ENCODE data around the gene GPR153. TPM values are rescaled to one million over a fixed set of nuclear protein-coding genes. Genes with fewer than 3 reads are reported as not detected.

The GPR153 gene
- polyA plus RNA-seq, 3 donors = 3.7 to 21.8 (median 12.3) TPM

DNA sequence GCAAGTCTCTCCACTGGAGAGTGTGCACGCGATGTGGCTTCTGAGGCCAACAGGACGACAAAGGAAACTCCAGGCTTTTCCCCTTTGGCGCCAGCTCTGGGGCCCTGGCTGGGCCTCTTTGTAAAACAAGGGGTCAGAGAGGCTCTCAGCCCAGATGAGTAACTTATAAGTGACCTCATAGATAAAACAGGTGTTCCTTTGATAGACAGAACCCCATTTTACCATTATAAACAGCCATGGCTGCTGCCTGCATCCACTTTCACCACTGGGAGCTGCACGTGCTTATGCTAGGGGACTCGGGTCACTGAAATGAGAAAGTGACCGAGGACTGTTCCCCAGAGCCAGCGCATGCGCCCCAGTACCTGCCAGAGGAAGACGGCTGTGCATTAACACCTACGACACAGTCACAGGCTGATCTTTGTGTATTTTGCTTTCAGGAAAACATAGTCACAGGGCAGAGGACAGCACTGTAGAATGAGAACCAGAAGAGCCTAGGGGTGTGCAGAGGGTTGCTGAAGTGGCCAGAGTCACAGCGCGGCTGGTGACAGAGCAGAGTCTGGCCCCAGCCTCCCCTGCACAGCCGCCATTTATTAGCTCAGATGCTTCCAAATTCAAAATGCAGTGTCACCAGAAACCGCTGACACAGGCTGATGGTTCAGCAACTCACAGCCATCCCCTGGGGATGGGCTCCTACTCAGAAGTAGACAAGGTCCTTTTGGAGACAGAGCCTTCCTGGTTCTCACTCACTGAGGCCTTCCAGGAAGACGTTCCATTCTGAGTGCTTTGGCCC lies 42.3 kb downstream of the GPR153 start:
- H3K27ac ChIP-seq (ENCODE audit: low read depth, low read length) = no peak overlapping the region
- WGBS, 3 donors = 73 to 84% (median 79%) methylated on average over 16 of the region's 16 CpGs

DNA sequence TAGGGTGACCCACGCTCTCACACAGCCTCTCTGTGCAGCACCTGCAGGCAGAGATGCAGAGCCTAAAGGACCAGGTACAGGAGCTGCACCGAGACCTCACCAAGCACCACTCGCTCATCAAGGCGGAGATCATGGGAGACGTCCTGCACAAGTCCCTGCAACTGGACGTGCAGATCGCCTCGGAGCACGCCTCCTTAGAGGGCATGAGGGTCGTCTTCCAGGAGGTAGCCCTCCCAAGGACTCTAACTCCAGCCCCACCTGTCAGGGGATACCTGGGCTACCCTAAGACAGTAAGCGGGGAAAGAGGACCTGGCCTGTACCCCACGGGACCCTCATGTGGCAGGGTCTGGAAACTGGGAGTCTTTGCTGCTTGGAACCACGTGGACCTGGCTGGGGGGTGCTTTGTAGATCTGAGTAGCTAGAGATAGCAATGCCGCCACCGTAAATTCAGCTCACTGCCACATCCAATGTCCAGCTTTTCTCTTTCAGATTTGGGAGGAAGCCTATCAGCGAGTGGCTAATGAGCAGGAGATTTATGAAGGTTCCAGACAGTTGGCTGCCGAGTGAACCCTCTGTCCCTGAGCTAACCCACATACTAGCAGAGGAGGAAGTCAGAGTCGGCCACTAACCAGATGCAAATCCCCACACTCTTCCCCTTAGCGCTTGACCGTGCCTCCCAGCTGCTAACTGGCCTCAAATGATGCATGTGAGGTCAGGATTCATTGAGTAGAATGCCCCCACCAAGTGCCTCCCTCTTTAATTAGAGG lies 48.5 kb downstream of the GPR153 start:
- WGBS, 3 donors = 73 to 85% (median 78%) methylated on average over 20 of the region's 20 CpGs
- no peak overlapping the region for H3K27ac ChIP-seq (ENCODE audit: low read depth, low read length)

DNA sequence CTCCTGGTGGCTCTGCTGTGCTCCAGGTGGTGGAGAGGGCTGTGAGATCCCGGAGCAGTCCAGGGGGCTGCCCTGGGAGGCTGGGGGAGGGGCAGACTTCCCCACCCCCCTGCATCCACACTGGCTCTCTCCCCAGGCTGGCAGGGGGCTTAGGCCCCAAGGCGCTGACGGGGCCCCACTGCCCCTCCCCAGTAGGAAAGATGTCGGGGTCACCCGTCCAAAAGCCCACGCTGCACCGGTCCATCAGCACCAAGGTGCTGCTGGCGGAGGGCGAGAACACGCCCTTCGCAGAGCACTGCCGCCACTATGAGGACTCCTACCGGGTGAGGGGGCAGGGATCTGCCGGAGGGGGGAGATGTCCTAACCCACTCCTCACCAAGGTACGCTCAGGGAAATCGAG lies 49.2 kb downstream of the GPR153 start:
- H3K27ac ChIP-seq (ENCODE audit: low read depth, low read length) = no peak overlapping the region
- WGBS, 3 donors = 88 to 94% (median 89%) methylated on average over 15 to 16 of the region's 16 CpGs

- no peak overlapping the region for H3K27ac ChIP-seq (ENCODE audit: low read depth, low read length)
- 94 to 96% (median 95%) methylated on average over 24 to 29 of the region's 29 CpGs for WGBS, 3 donors
These were observed 50.1 kb downstream of the GPR153 start for GRCh38 chr1:6210591-6211355.

- 88 to 89% (median 89%) methylated on average over 17 of the region's 17 CpGs for WGBS, 3 donors
- H3K27ac ChIP-seq (ENCODE audit: low read depth, low read length) = no peak overlapping the region
These were observed 51.0 kb downstream of the GPR153 start for GRCh38 chr1:6209661-6210580.

- no peak overlapping the region for H3K27ac ChIP-seq (ENCODE audit: low read depth, low read length)
- 6 to 14% (median 11%) methylated on average over 83 to 98 of the region's 99 CpGs for WGBS, 3 donors
These were observed 51.9 kb downstream of the GPR153 start for GRCh38 chr1:6208723-6209660.

GRCh38 chr1:6207921-6208320 lies 53.0 kb downstream of the GPR153 start:
- H3K27ac ChIP-seq (ENCODE audit: low read depth, low read length) = no peak overlapping the region
- 74 to 84% (median 83%) methylated on average over 10 of the region's 10 CpGs for WGBS, 3 donors

GRCh38 chr1:6207075-6207885 lies 53.6 kb downstream of the GPR153 start:
- no peak overlapping the region for H3K27ac ChIP-seq (ENCODE audit: low read depth, low read length)
- 71 to 88% (median 85%) methylated on average over 18 to 19 of the region's 19 CpGs for WGBS, 3 donors

DNA sequence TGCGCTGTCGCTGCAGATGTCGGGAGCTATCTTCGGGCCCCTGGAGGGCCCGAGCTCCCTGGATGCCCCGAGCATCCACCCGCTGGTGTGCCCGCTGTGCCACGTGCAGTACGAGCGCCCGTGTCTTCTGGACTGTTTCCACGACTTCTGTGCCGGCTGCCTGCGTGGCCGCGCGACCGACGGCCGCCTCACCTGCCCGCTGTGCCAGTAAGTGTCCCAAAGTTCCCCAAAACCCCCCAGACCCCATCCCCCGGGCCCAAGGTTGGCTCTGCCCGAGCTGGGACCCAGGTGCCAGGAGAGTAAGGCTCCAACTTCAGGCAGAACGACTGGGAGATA lies 54.4 kb downstream of the GPR153 start:
- 20 to 41% (median 20%) methylated on average over 24 to 25 of the region's 25 CpGs for WGBS, 3 donors
- H3K27ac ChIP-seq (ENCODE audit: low read depth, low read length) = no peak overlapping the region

GRCh38 chr1:6205849-6206519 lies 54.9 kb downstream of the GPR153 start, which contains the start of gene RNF207:
RNF207 (plus strand) TSS chr1:6206119; CDS start chr1:6206536, 417 bp downstream.
- no peak within 1 kb of the TSS for H3K27ac ChIP-seq (ENCODE audit: low read depth, low read length)
- WGBS, 3 donors = 2 to 7% (median 2%) methylated on average over 58 to 66 of the region's 66 CpGs

DNA sequence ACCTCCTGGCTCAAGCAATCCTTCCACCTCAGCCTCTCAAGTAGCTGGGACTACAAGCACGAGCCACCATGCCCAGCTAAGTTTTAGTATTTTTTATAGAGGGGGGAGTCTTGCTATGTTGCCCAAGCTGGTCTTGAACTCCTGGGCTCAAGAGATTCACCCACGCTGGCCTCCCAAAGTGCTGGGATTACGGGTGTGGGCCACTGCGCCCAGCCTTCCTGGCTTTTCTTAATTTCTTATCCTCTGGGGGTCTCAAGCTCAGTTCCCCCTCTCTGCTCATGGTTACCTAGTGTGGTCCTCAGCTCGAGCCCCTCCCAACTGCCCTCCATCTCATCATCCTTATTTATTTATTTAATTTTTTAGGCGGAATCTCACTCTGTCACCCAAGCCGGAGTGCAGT lies 58.6 kb downstream of the GPR153 start:
- 87 to 92% (median 90%) methylated on average over 7 of the region's 7 CpGs for WGBS, 3 donors
- no peak overlapping the region for H3K27ac ChIP-seq (ENCODE audit: low read depth, low read length)

DNA sequence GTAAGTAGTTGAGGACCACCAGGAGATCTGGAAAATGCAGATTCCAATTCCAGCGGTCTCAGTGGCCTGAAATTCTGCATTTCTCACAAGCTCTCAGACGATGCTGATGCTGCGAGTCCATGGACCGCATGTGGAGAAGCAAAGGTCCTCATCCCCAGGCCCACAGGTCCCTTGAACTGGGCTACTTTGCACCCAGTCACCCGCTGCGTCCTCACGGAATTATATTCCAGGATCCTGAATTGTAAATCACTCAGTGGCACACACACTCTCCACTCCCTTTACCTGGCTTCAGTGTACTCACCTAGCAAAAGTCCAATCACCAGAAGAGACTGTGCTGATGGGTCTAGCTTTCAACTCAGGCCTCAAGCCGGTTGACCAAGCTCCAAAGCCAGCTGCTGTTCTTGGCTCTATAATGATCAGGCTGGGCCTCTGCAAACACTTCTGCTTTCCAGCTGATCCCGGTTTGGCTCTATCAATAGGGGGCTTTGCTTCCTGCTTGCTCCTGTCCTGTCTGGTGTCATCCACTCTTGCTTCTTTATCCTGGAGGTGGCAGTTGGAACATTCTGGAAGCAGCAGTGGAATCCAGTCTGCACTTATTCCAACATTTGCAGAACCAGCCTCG lies 60.6 kb downstream of the GPR153 start:
- H3K27ac ChIP-seq (ENCODE audit: low read depth, low read length) = no peak overlapping the region

GRCh38 chr1:6199298-6200187 lies 61.4 kb downstream of the GPR153 start, which contains the start of gene RPL22:
RPL22 (minus strand) TSS chr1:6199595; CDS start chr1:6199573, 22 bp downstream.
- 1% methylated on average over 51 to 53 of the region's 53 CpGs for WGBS, 3 donors
- H3K27ac ChIP-seq (ENCODE audit: low read depth, low read length) = no peak within 1 kb of the TSS

More for the DNA sequence above, 60.6 kb downstream of the GPR153 start:
- WGBS, 3 donors = 70 to 72% (median 72%) methylated on average over 10 of the region's 10 CpGs

- WGBS, 3 donors = 0 to 1% (median 1%) methylated on average over 31 of the region's 31 CpGs
- no peak overlapping the region for H3K27ac ChIP-seq (ENCODE audit: low read depth, low read length)
These were observed 62.1 kb downstream of the GPR153 start for GRCh38 chr1:6198646-6199297.
